Measurements from ENCODE around the gene PCDHGB3.
"Not testable (repeated sequence)": the region's sequence is repeated elsewhere in the genome, so short reads cannot be mapped to it uniquely, and the experiment has no call there.

- TF ChIP-seq CTCF (IDR thresholded peaks at IDR 0.05); ZFX (IDR thresholded peaks at IDR 0.05; ENCODE audit: borderline replicate concordance): not testable (repeated sequence)
These were observed 45.2 kb downstream of the PCDHGB3 start for GRCh38 chr5:141415275-141415618.
